HEK293T (cell line): ENCODE results near the gene PRSS38.

Experiments
- CTCF ChIA-PET: fragments of 350-600 bp; formaldehyde crosslinking; extraction: SDS; loops from one replicate; lab custom pipeline; 2021; ENCODE audit warnings: antibody characterized with exemption, inconsistent platforms; lab: Yijun Ruan, JAX
- POLR2A ChIA-PET: fragments of 350-600 bp; formaldehyde crosslinking; extraction: SDS; loops from one replicate; lab custom pipeline; 2020; ENCODE audit warnings: antibody characterized with exemption, inconsistent platforms; lab: Yijun Ruan, JAX
- DNase-seq: peaks from one replicate; pipeline ENCODE4 v3.0.0; 2012; ENCODE audit warnings: mixed read lengths; ENCODE audit errors: extremely low spot score
- ARNT ChIP-seq: fragments of 450-650 bp; IDR thresholded peaks from 2 replicates; pipeline ENCODE4 v1.6.1; 2017; ENCODE audit warnings: mild to moderate bottlenecking
- BHLHE40 ChIP-seq: fragments of 450-650 bp; IDR thresholded peaks from 2 replicates; pipeline ENCODE4 v1.6.1; 2016; ENCODE audit warnings: mild to moderate bottlenecking, moderate library complexity, borderline replicate concordance
- CTBP1 ChIP-seq: fragments of 450-650 bp; IDR thresholded peaks from 2 replicates; pipeline ENCODE4 v1.6.1; 2016; ENCODE audit warnings: borderline replicate concordance
- ELF4 ChIP-seq: fragments of 450-650 bp; IDR thresholded peaks from 2 replicates; pipeline ENCODE4 v1.6.1; 2017; ENCODE audit warnings: antibody characterized with exemption
- FOXA1 ChIP-seq: fragments of 450-650 bp; IDR thresholded peaks from 2 replicates; pipeline ENCODE4 v1.6.1; 2016; ENCODE audit warnings: mild to moderate bottlenecking
- FOXK2 ChIP-seq: fragments of 450-650 bp; IDR thresholded peaks from 2 replicates; pipeline ENCODE4 v1.6.1; 2016; ENCODE audit warnings: mild to moderate bottlenecking
- FOXM1 ChIP-seq: fragments of 450-650 bp; IDR thresholded peaks from 2 replicates; pipeline ENCODE4 v1.6.1; 2017; ENCODE audit warnings: mild to moderate bottlenecking, borderline replicate concordance
- HDGF ChIP-seq: fragments of 450-650 bp; IDR thresholded peaks from 2 replicates; pipeline ENCODE4 v1.6.1; 2017; ENCODE audit warnings: antibody characterized with exemption, borderline replicate concordance
- NFRKB ChIP-seq: fragments of 450-650 bp; IDR thresholded peaks from 2 replicates; pipeline ENCODE4 v1.6.1; 2016; ENCODE audit warnings: mild to moderate bottlenecking, moderate library complexity
- SP1 ChIP-seq: fragments of 450-650 bp; IDR thresholded peaks from 2 replicates; pipeline ENCODE4 v1.6.1; 2017
- SUZ12 ChIP-seq: fragments of 450-650 bp; IDR thresholded peaks from 2 replicates; pipeline ENCODE4 v1.6.1; 2016; ENCODE audit warnings: mild to moderate bottlenecking
- TARDBP ChIP-seq: fragments of 450-650 bp; IDR thresholded peaks from 2 replicates; pipeline ENCODE4 v1.6.1; 2016
- TF ChIP-seq, protein P1 (sequence below): fragments of 450-650 bp; IDR thresholded peaks from 2 replicates; pipeline ENCODE4 v1.6.1; 2016

The PRSS38 gene

GRCh38 chr1:227893300-227893948 is 77.9 kb downstream of the PRSS38 start:
- no peak for DNase-seq
- CTCF ChIA-PET = no interaction called here
- POLR2A ChIA-PET = no interaction called here
- TF ChIP-seq FOXM1 (no peak), TARDBP (no peak), ARNT (no peak), SP1 (no peak), FOXK2 (no peak), ELF4 (no peak), SUZ12 (no peak), BHLHE40 (no peak), NFRKB (no peak)

GRCh38 chr1:227893949-227894721 is 78.7 kb downstream of the PRSS38 start:
- POLR2A ChIA-PET = no interaction called here
- DNase-seq = no peak
- no peak for TF ChIP-seq CTBP1
- TF ChIP-seq SUZ12 = no peak
- CTCF ChIA-PET = no interaction called here

DNA sequence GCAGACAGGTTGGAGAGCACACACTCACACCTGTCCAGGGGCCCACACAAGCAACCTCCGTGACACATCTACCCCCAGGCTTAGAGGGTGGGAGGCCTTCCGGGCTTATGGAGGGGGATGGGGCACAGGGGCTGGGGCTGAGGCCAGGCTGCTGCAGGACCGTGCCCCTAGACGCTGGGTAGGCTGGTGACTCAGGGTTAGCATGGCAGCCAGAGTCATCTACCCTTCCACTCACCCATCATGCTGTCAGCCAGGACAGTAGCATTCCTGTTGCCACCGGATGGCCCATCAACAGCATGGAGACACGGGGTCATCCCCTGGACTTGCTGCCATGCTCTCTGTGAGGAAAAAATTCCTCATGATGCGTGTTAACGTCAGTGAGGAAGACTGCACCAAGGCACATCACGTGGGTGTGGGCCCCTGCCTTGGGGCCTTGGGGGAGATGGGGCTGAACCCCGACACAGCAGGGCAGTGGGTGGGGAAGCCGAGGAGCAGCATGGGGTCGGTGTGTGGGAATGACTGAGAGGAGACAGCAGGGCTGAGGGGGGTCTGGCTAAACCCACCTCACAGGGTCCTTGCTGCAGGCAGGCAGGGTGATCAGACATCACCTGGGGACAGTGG is 79.5 kb downstream of the PRSS38 start:
- ChIA-PET CTCF (no interaction called here), POLR2A (no interaction called here)
- TF ChIP-seq NFRKB (no peak), SUZ12 (no peak), FOXA1 (no peak), BHLHE40 (no peak), TARDBP (no peak), HDGF (no peak)
- TF ChIP-seq, protein P1, sequence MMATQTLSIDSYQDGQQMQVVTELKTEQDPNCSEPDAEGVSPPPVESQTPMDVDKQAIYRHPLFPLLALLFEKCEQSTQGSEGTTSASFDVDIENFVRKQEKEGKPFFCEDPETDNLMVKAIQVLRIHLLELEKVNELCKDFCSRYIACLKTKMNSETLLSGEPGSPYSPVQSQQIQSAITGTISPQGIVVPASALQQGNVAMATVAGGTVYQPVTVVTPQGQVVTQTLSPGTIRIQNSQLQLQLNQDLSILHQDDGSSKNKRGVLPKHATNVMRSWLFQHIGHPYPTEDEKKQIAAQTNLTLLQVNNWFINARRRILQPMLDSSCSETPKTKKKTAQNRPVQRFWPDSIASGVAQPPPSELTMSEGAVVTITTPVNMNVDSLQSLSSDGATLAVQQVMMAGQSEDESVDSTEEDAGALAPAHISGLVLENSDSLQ = no peak
- no peak for DNase-seq
